Measurements from ENCODE around the gene CCN6.

CCN6 gene

GRCh38 chr6:112117554-112117953 lies 63.6 kb downstream of the CCN6 start:
- Histone ChIP-seq H3K27me3 (ENCODE audit: insufficient read depth, poor library complexity, severe bottlenecking) (no peaks in the 10 kb centered on the region), H3K27ac (replicated peaks) (no peak overlapping the region), H3K4me3 (replicated peaks; ENCODE audit: insufficient read depth, low read length) (no peak overlapping the region)
- DNase-seq (ENCODE audit: low read depth in 1 of 2, low spot score in 1 of 2), result peak in 1 of 2 experiments; percentile 13
- TF ChIP-seq, protein P1, sequence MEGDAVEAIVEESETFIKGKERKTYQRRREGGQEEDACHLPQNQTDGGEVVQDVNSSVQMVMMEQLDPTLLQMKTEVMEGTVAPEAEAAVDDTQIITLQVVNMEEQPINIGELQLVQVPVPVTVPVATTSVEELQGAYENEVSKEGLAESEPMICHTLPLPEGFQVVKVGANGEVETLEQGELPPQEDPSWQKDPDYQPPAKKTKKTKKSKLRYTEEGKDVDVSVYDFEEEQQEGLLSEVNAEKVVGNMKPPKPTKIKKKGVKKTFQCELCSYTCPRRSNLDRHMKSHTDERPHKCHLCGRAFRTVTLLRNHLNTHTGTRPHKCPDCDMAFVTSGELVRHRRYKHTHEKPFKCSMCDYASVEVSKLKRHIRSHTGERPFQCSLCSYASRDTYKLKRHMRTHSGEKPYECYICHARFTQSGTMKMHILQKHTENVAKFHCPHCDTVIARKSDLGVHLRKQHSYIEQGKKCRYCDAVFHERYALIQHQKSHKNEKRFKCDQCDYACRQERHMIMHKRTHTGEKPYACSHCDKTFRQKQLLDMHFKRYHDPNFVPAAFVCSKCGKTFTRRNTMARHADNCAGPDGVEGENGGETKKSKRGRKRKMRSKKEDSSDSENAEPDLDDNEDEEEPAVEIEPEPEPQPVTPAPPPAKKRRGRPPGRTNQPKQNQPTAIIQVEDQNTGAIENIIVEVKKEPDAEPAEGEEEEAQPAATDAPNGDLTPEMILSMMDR (IDR thresholded peaks at IDR 0.05; ENCODE audit: insufficient read depth, low read length), result no peak
- TF ChIP-seq REST (IDR thresholded peaks at IDR 0.05; ENCODE audit: insufficient replicate concordance, low read depth) (no peak), SPI1 (IDR thresholded peaks at IDR 0.05; ENCODE audit: borderline replicate concordance, low read depth) (no peak), GABPA (IDR thresholded peaks at IDR 0.05; ENCODE audit: low read depth) (no peak), POLR2AphosphoS5 (IDR thresholded peaks at IDR 0.05; ENCODE audit: low read depth) (no peak)

GRCh38 chr6:112118034-112118433 lies 64.1 kb downstream of the CCN6 start:
- H3K4me3 ChIP-seq (replicated peaks; ENCODE audit: insufficient read depth, low read length), result no peak overlapping the region
- H3K27ac ChIP-seq (replicated peaks), result no peak overlapping the region
- TF ChIP-seq POLR2AphosphoS5 (IDR thresholded peaks at IDR 0.05; ENCODE audit: low read depth), result no peak
- no peak for TF ChIP-seq SPI1 (IDR thresholded peaks at IDR 0.05; ENCODE audit: borderline replicate concordance, low read depth)
- no peak for TF ChIP-seq GABPA (IDR thresholded peaks at IDR 0.05; ENCODE audit: low read depth)
- TF ChIP-seq REST (IDR thresholded peaks at IDR 0.05; ENCODE audit: insufficient replicate concordance, low read depth), result no peak
- TF ChIP-seq, protein P1 (IDR thresholded peaks at IDR 0.05; ENCODE audit: insufficient read depth, low read length), result no peak
- H3K27me3 ChIP-seq (ENCODE audit: insufficient read depth, poor library complexity, severe bottlenecking), result no peaks in the 10 kb centered on the region
- no peak for DNase-seq (ENCODE audit: low read depth in 1 of 2, low spot score in 1 of 2)
